HG03378 (cell line): ENCODE measurements around the gene ARF3.

Source experiments
- ATAC-seq: cut with Tn5 transposase; IDR thresholded peaks from one replicate; pipeline ENCODE4 v1.9.1; 2021; ENCODE audit warnings: mild to moderate bottlenecking, moderate library complexity; ENCODE audit not compliant: unreplicated experiment

The ARF3 gene

DNA sequence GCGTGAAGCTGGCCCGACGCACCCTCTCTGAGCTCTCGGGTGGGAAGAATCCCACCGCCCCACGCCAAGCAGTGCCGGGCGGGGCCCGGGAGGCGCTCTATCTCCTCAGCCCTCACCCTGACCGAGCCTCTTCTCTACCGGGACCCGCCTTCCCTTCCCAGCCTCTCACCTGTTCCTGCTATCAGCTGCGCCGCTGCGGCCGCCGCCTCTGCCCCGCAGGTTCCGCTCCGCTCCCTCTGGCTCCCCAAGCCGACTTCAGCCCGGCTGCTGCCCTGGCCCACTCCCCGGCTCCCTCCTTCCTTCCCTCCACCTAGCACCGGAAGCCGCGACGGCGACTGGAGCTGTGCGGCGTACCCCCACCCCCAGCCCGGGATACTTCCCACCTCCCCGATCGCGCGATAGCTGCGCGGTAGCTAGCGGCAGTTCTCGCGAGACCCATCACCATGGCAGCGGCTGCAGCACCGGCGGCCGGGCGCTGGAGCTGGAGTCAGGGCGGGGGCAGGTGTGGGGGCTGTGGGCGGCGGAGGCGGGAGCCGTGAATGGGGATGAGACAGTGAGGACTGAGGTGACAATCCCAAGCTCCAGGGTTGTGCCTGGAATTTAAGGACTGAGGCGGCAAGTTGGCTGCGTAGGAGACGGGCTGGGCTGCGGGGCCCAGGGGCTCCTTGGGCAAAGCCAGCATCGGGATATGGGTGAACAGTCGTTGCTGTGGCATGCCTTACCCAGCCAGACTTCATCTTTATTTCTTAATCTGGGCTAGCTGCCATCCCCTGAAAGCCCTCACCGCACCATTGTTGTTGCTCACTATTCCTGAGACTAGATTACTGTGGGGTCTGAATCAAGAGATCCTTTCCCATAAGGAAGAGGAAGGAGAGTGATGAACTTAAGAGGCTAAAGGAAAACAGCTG lies at the start of gene ARF3:
ARF3 (minus strand) TSS at position 347 of the 908 bp plus-strand sequence. CDS start 16,392 bp downstream, outside the sequence.
- ATAC-seq = peak; percentile 56

DNA sequence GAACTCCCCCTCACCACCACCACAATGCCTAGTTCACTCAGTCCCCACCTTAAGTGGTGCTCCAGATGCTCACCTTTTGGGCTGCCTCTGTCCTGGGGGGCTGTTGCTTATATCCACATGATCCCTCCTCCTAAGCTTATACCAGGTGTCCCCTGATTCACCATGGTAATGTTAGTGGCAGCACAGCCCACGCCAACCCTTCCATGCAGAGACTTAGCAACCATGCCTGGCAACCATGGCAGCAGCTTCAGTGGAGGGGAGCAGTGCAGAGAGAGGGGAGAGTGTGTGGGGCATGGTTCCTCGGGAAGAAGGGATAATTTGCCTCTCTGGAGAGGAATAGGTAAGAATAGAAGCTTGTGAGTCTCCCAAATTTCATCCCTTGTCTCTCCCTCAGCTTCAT lies 43.1 kb upstream of the ARF3 start:
- no peak for ATAC-seq

DNA sequence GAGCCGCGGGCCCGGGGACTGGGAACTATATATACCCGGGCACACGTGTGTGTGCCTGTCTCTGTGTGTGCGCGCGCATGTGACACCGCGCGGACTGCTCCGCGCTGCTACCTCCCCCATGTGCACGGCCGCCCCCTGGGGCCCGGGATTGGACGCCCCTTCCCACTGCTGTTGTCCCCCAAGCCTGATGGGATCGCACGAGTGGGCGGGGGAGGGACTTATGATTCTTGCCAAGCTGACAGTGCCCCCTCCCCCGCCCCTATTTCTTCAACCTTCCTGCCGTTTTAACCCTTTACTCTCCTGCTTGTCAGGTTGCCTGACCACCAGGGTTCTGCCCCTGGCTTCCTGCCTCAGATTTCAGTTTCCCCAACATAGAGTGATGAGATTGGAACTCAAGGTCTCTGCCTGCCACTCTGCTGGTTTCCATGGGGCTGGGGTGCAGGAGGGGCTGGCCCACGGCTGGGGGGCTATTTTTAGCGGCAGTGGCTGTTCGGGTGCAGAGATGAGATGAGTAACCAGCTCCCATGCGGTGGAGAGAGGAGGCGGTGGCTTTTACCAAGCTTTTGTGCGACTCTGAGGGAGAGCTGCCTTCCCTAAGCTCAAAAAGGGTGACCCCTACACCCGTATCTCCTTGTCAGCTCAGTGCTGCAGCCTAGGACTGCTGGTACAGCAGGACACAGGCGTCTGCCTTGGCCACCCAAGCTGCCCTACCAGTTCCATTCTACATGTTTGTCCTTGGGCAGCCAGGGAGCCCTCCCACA lies 42.3 kb upstream of the ARF3 start, which contains the start of gene DDN:
DDN (minus strand) TSS at position 5 of the 761 bp plus-strand sequence. CDS start 88 bp downstream, outside the sequence.
- no peak for ATAC-seq

DNA sequence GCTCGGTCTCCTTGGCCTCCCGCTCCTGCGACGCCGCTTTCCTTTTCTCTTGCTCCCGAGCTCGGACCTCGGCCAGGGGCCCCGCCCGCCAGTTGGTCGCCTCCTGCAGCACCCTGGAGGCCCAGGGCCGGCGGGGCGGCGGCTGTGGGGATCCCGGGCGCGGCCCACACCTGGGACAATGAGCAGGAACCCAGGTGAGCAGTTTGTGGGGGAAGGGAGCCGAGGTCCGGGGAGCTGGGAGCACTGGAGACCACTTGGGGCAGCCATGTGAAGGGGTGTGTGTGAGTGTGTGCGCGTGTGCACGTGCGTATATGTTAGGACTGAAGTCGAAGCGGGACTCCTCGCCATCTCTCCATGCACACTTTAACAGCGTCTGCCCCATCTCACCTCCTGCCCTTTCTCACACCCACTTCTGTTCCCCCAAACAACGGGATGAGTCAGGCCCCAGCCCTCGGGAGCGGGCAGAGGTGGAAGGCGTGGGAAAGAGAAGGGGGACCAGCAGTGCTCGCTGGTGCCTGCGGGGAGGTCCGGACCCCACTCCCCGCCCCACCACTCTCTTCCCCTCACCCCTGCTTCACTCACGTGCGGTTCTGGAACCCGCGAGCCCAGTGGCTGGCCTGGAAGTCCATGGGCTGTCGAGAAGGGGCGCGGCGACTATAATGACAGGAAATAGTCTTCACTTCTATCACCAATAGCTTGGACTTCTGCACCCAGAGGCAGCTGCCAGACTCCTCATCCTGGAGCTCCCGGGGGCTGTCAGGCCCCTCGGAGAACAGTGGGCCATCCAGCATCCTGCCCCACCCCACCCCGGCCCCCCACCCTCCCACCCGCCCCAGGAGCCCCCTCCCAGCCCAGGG lies 41.4 kb upstream of the ARF3 start:
- ATAC-seq = no peak

DNA sequence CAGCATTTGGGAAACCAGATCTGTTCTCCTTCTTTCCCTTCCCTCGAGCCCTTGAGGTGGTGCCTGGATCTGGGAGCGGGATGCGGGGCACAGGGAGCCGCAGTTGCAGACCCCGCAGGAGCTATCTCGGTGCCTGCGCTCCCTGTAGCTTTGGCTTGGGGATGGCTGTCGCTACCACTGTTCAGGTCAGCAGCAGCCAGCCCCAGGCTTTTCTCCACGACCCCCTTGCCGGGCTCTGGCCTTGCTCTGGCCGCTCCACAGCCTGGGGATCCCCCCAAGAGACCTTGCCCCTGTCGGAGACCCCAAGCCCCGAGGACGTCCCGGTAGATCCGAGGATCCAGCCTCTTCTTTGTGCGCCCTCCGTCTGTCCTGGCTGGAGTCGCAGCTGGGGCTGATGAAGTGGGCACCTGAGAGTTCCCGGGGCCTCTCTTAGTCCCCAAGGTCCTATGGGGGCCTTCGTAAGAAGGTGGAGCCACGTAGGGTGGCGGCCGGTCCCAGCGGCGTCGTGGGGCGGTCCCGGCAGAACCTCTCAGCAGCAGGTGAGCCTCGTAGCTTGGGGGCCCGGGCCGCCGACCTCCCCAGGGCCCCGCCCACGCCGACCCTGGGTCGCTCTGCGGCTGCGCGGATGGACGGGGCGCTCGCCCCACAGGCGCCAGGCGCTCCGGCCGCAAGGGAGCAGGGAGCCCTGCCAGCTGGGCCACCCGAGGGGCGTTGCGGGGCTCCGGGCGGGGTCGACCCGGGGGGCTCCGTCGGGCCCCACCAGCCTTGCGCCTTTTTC lies 40.6 kb upstream of the ARF3 start:
- ATAC-seq = no peak

DNA sequence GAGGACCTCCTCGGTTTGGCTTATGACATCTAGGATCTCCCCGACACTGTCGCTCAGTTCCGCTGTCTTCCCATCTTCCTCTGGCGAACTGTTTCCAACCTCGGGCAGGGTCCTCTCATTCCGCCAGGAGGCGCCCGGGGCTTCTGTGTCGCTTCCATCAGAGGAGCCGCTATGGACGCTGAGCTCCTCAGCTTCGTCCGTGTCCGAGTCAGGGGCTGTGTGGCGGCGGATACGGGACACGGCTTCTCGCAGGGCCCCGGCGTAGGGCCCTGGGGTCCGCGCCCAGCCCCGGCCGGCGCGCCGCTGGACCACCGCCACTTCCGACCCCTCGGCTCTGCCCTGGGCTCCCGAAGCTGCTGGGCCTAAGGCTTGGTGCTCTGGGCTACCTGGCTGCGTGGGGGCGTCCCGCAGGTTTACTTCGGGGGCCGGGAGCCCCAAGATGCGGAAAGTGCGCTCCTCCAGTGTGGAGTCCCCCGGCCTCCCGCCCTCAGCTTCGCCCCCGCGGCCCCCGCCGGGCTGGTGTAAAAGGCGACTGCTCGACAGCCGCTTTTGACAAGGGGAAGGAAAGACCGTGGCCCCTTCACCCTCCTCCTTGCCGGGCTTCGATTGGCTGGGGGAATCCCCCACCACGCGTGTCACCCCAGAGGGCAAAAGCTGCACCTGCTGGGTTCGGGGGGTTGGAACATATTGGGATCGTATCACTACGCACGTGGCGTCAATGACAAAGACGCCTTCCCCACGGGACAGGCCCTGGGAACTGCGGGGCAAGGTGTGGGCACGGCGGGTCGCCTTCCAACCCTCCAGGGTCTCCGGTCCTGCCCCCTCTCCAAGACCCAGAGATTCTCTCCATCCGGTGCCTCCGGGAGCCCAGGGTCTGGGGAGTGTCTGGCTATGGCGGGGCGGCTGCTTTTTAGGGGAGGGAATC lies 39.8 kb upstream of the ARF3 start:
- no peak for ATAC-seq

DNA sequence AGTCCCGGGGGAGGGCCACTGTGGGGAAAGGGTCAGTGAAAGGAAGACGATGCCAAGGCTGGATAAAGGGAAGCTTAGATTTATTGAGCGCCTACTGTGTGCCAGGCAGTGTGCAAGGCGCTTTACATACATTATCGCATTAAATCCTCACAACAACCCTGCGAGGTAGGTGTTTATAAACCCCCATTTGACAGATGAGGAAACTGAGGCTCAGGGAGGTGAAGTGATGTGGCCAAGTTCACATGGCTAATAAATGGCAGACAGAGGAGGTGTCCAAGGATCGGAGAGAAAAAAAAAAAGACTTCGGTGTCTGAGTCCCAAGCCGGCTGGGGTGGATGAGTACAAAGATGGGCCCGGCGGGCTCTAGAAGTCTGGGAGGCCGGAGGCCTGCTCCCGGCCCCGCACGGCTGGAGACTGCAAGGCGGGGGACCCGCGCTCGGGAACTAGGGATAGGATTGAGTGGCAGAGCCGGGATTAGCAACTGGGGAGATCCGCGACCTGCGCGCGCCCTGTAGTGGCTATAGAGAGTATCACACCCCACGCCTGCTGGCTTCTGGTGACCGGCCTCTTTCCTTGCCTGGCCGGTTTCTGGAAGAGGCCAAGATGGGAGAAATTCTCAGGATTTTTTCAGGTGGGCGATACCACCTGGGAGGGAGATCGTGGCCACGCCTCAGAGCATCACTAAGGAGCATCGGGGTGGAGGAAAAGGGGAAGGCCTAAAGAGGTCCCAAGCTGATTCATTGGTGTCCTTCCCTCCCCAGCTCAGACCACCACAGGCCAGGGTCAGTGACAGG lies 38.0 kb upstream of the ARF3 start:
- ATAC-seq = no peak

DNA sequence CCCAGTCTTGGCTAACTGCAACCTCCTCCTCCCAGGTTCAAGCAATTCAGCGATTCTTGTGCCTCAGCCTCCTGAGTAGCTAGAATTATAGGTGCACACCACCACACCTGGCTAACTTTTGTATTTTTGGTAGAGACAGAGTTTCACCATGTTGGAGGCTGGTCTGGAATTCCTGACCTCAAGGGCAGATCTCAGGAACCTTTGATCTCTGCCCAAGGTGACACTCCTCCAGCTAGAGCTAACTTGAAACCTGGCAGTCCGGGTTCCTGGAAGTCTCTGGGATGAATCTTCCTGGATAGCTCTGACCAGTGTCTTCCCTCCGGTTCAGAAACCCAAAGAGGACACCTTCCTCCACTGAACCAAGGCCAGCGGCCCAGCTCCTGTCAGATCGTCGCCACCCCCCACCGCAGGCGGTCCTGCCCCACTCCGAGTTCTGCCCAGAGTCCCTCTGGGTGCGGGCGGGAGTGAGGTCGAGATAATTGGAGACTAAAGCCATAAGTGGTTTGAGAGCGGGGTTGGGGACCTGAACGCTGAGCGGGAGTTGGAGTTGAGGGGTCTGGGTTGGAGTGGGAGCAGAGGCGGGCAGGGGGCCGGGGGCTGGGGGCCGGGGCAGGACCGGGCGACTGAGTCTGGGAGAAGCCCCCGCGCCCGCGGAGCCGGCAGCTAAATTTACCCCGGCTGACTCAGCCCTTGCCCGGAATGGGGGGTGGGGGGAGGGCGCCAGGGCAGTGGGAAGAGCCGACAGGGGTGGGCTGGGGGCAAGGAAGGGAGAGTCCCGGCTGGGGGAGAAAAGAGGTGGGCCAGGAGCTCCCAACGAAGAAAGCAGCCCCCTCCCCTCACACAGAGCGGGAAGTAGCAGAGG lies 37.2 kb upstream of the ARF3 start:
- no peak for ATAC-seq

DNA sequence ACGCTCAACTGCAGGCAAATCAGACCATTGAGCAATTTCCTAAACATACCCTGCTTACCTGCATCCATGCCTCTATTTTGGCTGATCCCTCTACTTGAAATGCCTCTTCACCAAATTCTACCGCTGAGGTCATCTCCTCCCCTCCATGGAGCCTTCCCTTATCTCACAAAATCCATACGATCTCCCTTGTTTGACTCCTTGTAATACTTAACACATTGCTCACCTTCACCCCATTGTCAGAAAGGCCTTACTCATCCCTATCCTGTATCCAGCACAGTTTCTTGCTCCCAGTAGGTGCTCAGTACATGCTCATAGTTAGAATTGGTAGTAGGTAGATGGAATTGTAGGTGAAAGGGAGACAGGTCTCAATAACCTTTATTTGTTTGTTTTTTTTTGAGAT lies 36.5 kb upstream of the ARF3 start:
- ATAC-seq = no peak

DNA sequence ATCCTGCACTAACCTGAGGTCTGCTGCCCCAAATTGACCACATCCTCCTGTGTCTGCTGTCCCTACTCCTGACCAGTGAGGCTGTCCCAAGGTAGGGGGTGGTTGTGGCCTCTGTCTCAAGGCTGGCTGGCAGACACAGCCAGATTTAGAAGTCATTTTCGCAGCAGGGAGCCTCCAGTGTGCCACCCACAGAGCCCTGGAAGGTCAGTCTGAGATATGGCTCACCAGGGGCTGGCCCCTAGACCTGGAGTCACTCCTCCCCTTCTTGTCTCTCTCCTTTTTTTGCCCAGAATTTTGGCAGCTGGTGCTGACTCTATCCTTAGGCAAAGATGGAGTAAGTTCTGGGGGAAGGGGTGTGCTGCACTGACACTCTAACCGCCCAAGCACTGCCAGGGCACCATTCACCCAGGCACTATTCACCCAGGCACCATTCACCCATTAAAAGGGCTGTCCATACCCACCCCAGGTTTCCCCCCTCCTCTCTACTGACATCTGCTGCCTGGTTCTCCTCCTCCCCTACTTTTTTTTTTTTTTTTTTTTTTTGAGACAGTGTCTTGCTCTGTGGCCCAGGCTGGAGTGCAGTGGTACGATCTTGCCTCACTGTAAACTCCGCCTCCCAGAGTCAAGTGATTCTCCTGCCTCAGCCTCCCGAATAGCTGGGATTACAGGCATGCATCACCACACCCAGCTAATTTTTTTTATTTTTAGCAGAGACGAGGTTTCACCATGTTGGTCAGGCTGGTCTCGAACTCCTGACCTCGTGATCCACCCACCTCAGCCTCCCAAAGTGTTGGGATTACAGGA lies 34.2 kb upstream of the ARF3 start:
- ATAC-seq = no peak

DNA sequence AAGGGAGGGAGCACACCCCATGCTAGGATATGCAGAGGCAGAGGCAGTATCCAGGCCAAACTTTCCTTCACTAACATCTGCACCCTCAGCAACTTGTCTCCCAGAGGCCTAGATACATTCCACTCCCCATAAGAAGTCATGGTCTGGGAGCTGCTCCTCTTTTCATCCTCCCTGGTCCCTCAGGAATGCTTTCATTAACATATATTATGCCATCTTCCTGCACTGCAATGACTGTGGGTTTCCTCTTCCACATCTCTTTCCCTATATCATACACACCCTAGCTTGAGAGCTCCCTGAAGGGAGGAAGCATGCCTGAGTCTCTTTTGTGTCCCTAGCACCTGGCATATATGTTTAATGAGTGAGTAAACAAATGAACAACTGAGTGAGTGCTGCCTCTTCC lies 33.3 kb upstream of the ARF3 start:
- no peak for ATAC-seq

DNA sequence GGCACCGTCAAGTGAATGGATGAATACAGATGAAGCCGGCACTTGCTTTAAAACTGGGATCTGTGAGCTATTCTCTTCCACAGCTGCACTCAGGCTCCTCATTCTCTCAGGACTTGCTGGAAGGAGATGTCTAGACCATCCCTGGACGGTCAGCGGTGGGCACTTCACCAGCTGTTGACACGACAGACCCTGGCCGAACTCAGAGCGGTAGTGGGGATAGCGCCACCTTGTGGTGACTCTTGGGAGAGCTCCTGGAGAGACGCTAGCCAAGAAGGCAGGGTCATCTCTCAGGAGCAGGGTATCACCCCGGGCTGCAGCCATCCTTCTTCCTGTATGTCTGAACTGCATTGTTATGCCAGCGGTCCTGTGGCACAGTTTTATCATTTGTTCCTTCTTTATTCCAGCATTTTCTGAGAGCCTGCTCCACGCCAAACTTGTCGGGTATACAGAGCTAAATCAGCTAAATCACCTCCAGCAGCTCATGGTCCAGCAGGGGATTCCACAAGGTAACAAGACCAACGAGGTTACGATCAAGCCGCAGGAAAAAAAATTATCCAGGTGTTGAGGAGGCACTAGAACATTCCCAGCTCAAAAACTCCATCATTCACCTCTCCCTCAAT lies 30.9 kb upstream of the ARF3 start:
- ATAC-seq = no peak

DNA sequence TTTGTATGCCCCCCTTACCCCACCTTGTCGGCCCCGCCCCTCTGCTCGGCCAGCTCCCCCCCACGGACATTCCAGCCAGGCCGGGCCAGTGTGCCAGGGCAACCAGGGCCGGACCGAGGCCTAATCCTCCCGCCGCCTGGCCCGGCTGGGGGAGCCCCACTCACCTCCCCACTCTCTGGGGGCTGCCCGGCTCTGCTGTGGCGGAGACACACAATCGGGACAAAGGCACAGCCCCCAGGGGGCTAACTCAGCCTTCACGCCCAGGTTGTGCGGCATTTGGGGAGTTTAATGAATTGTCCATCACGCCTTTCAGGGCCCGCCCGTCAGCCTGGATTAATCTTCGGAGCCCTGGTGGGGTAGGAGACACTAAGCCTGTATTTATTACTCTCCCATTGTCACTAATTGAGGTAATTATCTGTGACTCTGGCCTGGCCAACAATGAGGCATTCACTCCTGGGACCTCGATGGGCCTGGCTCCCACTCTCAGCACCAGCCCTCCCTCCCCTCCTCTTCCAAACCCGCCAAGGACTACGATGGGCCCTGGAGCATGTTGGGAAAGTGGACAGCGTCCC lies 29.5 kb upstream of the ARF3 start:
- no peak for ATAC-seq

DNA sequence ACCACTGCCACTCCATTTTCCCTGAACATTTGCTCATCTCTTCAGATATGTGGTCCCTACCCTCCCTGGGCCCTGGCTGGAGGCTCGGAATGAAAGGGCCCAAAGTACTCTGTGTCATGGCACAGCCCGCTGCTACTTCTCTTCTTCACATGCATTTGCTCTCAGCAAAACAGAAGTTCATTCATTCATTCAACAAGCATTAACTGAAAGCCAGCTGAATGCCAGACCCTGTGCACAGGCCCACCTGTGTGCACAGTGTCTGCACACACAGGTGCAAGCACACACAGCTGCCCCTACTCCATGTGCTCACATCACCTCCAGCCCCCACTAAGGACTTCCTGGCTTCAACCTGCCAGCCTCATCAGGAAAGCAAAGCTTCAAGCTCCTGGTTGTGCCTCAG lies 28.6 kb upstream of the ARF3 start:
- no peak for ATAC-seq

DNA sequence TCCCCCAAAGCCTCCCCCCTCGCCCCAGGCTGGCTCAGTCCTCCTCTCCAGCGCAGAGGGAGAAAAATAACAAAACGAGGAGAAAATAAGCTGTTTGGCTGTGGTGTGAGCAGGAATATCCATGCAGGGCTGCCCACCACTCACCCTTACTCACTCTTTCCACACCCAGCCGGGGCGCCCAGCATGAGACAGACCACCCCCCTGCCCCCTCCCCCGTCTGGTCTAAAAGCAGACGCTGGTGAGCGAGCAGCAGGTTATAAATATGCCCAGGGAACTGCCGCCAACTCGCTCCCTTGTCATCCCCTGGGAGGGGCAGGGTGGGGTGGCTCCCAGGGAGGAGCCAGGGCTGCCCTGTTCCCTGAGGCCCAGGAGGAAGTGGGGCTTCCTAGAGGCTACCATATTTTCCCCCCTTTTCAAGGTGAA lies 28.2 kb upstream of the ARF3 start:
- ATAC-seq = no peak
